ENCODE measurements around the gene KIRREL3.
"Not testable (repeated sequence)": the region's sequence is repeated elsewhere in the genome, so short reads cannot be mapped to it uniquely, and the experiment has no call there.

The KIRREL3 gene

DNA sequence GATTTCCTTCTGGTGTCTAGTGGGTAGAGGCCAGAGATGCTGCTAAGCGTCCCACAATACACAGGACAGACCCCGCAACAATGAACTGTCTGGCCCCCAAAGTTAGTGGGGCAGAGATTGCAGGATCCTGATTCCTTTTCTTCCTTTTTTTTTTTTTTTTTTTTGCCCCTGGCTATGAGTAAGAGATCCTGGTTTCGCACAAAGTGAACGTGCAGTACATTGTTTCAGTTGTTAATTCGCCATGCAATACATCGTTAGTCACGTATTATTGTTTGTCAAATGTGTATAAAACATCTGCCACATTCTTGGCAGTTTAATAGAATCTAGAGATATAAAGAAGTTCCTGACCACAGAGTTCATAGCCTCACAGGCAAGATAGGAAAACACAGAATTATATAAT, 624.8 kb downstream of the KIRREL3 start:
- no peak for DNase-seq (ENCODE audit: low read depth)

DNA sequence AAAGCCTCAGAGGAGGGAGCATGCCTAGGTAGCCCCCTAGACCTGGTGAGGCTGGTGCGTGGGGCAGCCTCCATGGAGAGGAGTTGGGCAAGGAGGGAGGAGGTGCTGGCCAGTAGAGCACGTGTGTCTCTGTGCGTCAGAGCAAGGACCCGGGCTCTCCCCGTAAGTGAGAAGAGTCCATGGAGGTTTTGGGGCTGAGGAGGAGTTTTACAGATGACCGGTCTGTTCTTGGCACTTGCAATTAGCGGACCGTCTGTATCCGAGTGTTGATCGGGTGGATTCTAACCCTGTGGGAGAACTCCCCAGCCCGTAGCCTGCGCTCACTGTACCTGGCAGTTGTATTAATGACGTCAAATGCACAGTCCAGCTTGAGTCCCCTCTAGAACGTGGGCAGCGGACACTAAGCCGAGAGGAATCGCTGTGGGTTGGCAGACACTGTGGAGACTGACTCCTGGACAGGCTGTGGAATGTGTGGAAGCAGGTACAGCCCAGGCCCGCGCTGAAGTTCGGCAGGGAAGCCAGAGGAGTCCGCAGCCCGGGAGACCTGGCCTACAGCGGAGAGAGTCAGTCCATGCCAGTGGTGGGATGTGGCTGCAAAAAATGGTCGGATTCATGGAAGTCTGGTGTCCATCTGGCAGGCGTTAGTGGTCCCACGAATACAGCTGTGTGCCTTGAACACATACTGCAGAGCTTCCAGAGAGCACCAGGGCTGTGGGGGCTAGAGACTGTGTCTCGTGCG, 625.8 kb downstream of the KIRREL3 start:
- DNase-seq (ENCODE audit: low read depth): not testable (repeated sequence)

DNA sequence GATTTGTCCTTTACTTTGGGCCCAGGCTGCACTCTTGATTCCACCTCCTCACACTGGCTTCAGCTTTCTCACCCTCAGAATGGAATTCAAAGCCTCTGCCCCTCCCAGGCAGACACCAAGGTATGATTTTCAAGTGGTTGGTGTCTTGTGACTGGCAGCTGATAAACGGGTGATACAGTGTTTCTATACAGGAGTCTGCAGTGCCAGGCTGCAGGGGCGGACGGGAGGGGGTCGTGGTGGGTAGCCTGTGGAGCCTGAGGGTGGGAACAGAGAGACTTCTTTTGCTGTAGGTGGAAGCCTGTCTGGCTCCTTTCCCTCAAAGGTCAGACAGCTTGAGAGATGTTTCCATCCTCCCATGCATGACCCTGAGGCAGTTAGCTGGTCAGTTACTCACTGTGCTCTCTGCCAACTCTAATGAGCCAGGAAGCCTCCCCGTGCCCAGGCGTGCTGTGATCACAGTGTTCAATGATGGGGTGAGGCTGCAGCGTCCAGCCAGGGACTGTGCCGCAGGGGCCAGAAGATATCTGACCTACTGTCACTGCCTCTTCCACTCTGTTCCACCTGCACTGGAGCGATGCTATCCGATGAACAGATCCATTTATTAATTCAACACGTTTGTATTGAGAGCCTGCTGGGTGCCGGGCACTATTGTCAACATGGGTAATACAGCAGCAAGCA, 627.0 kb downstream of the KIRREL3 start:
- not testable (repeated sequence) for DNase-seq (ENCODE audit: low read depth)
